ENCODE data around the gene BMP3.

BMP3 gene

GRCh38 chr4:81085291-81085690, 54.8 kb downstream of the BMP3 start:
- no peak overlapping the region for H3K27ac ChIP-seq
- TF ChIP-seq ZFX (IDR thresholded peaks at IDR 0.05; ENCODE audit: borderline replicate concordance) (no peak), CTCF (IDR thresholded peaks at IDR 0.05) (no peak)

DNA sequence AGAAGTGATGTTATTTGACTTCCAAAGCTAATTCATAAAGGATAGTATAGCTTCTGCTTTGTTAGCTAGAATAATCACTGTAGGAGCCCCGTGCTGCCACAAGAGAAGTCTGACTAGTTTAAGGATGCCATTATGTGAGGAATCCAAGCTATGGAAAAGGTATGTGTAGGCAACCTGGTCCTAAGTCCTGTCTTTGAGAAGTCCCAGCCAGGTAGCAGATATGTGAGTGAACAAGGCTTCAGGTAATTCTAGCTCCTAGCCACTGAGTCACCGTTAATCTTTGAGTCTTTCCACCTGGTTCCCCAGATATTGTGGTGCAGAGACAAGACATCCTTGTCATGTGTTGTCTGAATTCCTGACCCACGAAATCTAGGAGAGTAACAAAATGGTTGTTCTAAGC, 55.5 kb downstream of the BMP3 start:
- H3K27ac ChIP-seq: no peak overlapping the region
- TF ChIP-seq ZFX (IDR thresholded peaks at IDR 0.05; ENCODE audit: borderline replicate concordance): no peak
- no peak for TF ChIP-seq CTCF (IDR thresholded peaks at IDR 0.05)

DNA sequence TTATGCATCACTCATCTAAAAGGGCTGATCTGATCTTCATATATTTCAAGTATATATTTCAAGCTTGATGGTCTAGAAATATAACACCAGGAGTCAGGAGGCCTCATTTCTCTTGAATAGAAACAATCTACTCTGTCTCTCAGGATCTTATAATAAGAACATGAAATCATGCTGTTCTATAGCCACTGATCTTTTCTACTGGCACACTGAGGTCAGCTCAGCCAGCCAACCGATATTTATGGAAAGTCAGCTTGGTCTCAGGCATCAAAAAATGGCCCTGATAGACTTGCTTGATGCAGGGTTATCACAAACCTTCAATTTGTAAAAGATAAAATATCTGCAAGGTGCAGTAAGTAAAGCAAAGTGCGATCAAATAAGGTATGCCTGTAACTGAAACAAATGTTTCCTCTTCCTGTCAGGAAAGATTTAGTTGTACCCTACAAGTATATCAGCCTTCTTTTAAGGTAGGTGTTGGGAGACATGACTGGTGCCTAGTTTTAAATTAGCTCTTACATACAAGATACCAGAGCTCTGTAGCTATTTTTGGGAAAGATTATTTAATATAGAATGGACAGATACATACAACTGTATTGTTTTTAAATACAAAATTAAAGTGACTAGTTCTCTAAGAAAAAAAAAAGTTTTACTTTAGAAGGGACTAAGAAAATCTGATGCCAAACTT, 63.4 kb downstream of the BMP3 start:
- TF ChIP-seq ZFX (IDR thresholded peaks at IDR 0.05; ENCODE audit: borderline replicate concordance) (no peak), CTCF (IDR thresholded peaks at IDR 0.05) (no peak)
- H3K27ac ChIP-seq: no peak overlapping the region

- TF ChIP-seq CTCF (IDR thresholded peaks at IDR 0.05) (no peak), ZFX (IDR thresholded peaks at IDR 0.05; ENCODE audit: borderline replicate concordance) (no peak)
- H3K27ac ChIP-seq: no peak overlapping the region
These were observed 64.9 kb downstream of the BMP3 start for GRCh38 chr4:81095389-81095788.

- TF ChIP-seq CTCF (IDR thresholded peaks at IDR 0.05): no peak
- no peak for TF ChIP-seq ZFX (IDR thresholded peaks at IDR 0.05; ENCODE audit: borderline replicate concordance)
These were observed 66.1 kb downstream of the BMP3 start for GRCh38 chr4:81096566-81096965.

GRCh38 chr4:81102107-81102506, 71.6 kb downstream of the BMP3 start:
- no peak overlapping the region for H3K27ac ChIP-seq
- no peak for TF ChIP-seq CTCF (IDR thresholded peaks at IDR 0.05)
- TF ChIP-seq ZFX (IDR thresholded peaks at IDR 0.05; ENCODE audit: borderline replicate concordance): no peak

More at GRCh38 chr4:81096566-81096965, 66.1 kb downstream of the BMP3 start:
- H3K27ac ChIP-seq: no peak overlapping the region

- H3K27ac ChIP-seq: no peak overlapping the region
- TF ChIP-seq CTCF (IDR thresholded peaks at IDR 0.05): no peak
- TF ChIP-seq ZFX (IDR thresholded peaks at IDR 0.05; ENCODE audit: borderline replicate concordance): no peak
These were observed 75.6 kb downstream of the BMP3 start for GRCh38 chr4:81106150-81106549.
